Measurements from ENCODE around the gene SLC17A2. TPM values are rescaled to one million over a fixed set of nuclear protein-coding genes. Genes with fewer than 3 reads are reported as not detected.

The SLC17A2 gene
- polyA plus RNA-seq, 1 experiment = not detected

DNA sequence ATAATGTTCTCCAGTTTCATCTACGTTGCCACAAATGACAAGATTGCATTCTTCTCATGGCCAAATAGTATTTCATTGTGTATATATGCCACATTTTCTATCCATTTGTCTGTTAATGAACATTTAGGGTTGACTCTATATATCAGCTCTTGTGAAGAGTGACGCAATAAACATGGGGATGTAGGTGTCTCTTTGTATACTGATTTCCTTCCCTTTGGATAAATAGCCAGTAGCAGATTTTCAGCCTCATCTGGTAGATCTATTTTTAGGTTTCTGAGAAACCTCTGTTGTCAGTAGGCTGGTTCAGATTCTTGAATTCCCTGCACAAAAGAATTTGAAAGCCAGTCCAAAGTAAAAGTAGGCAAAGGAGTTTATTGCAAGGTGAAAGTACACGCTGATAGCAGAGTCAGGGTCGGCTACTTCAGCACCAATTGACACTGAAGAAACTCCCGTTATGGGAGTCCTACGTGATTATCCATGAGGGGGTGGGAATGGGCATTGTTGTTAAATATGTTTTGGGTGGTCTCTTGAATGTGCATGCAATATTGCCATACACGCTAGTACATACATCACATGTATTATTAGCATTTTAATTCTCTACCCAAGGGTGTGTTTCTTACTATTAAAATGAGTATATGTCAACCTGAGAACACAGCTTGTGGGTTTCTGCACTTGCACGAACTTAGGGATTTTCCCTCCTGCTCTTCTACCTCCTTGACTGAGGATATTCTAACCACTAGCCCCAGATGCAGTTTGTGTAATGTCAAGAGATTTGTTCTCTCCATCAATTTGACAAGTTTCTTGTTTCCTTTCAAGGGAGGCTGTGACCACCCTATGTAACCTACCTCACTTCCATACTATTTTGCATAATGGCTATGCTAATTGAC is 14.4 kb upstream of the SLC17A2 start:
- Histone ChIP-seq H3K36me3 (ENCODE audit: control insufficient read depth, insufficient read depth, low read length) (no peaks in the 10 kb centered on the region), H3K27me3 (ENCODE audit: control insufficient read depth, insufficient read depth, low read length) (no peaks in the 10 kb centered on the region), H3K4me3 (ENCODE audit: low read depth, low read length) (no peak overlapping the region)
- DNase-seq (ENCODE audit: low read depth) = no peak
- ChIA-PET CTCF (interaction anchor here (0.9 to 1.3 kb wide), 2 partner anchors 58 to 156 kb away, joined by 3 read pairs; no protein-coding TSS in a partner anchor), POLR2A (no interaction called here)
- no peak for TF ChIP-seq CTCF (IDR thresholded peaks at IDR 0.05; ENCODE audit: insufficient read depth, low read depth, low read length)

DNA sequence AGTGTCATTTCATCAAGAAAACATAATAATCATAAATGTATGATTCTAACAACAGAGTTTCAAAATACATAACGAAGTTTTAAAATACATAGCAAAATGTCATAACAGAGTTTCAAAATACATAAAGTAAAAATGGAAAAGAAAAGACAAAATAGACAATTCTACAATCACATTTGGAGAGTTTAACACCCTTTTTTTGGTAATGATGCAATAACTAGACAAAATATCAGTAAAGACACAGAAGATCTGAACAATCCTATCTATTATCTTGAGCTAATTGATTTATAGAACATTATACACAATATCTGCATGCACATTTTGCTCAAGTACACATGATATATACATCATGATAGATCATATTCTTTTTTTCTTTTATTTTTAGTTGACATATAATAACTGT is 13.4 kb upstream of the SLC17A2 start:
- Histone ChIP-seq H3K36me3 (ENCODE audit: control insufficient read depth, insufficient read depth, low read length) (no peaks in the 10 kb centered on the region), H3K4me3 (ENCODE audit: low read depth, low read length) (no peak overlapping the region), H3K27me3 (ENCODE audit: control insufficient read depth, insufficient read depth, low read length) (no peaks in the 10 kb centered on the region)
- ChIA-PET POLR2A (no interaction called here), CTCF (interaction anchor here (1.7 kb wide), 1 partner anchor 9 kb away, joined by 4 read pairs; no protein-coding TSS in a partner anchor)
- no peak for TF ChIP-seq CTCF (IDR thresholded peaks at IDR 0.05; ENCODE audit: insufficient read depth, low read depth, low read length)
- DNase-seq (ENCODE audit: low read depth) = no peak

- no peak overlapping the region for H3K4me3 ChIP-seq (ENCODE audit: low read depth, low read length)
- TF ChIP-seq CTCF (IDR thresholded peaks at IDR 0.05; ENCODE audit: insufficient read depth, low read depth, low read length) = peak; percentile 38
- no peak for DNase-seq (ENCODE audit: low read depth)
- no peaks in the 10 kb centered on the region for H3K27me3 ChIP-seq (ENCODE audit: control insufficient read depth, insufficient read depth, low read length)
- H3K36me3 ChIP-seq (ENCODE audit: control insufficient read depth, insufficient read depth, low read length) = no peaks in the 10 kb centered on the region
- ChIA-PET CTCF (interaction anchor here (0.8 to 1.7 kb wide), 4 partner anchors 10 to 154 kb away, joined by 3 to 6 read pairs (median 4); no protein-coding TSS in a partner anchor), POLR2A (no interaction called here)
Observed at GRCh38 chr6:25942561-25943147, 12.2 kb upstream of the SLC17A2 start.

- ChIA-PET POLR2A (no interaction called here), CTCF (interaction anchor here (0.7 kb wide), 1 partner anchor 1387 kb away, joined by 3 read pairs; no protein-coding TSS in a partner anchor)
- no peak for TF ChIP-seq CTCF (IDR thresholded peaks at IDR 0.05; ENCODE audit: insufficient read depth, low read depth, low read length)
- H3K36me3 ChIP-seq (ENCODE audit: control insufficient read depth, insufficient read depth, low read length) = no peaks in the 10 kb centered on the region
- no peak overlapping the region for H3K4me3 ChIP-seq (ENCODE audit: low read depth, low read length)
- no peak for DNase-seq (ENCODE audit: low read depth)
- no peaks in the 10 kb centered on the region for H3K27me3 ChIP-seq (ENCODE audit: control insufficient read depth, insufficient read depth, low read length)
Observed at GRCh38 chr6:25939593-25939992, 9.1 kb upstream of the SLC17A2 start.

- ChIA-PET POLR2A (no interaction called here), CTCF (no interaction called here)
- no peak for TF ChIP-seq CTCF (IDR thresholded peaks at IDR 0.05; ENCODE audit: insufficient read depth, low read depth, low read length)
- H3K4me3 ChIP-seq (ENCODE audit: low read depth, low read length) = no peak overlapping the region
- H3K27me3 ChIP-seq (ENCODE audit: control insufficient read depth, insufficient read depth, low read length) = no peaks in the 10 kb centered on the region
- no peak for DNase-seq (ENCODE audit: low read depth)
- no peaks in the 10 kb centered on the region for H3K36me3 ChIP-seq (ENCODE audit: control insufficient read depth, insufficient read depth, low read length)
Observed at GRCh38 chr6:25935953-25936352, 5.5 kb upstream of the SLC17A2 start.
